Kidney epithelial cell (primary cell): ENCODE results near the gene ASIC3. TPM values are rescaled to one million over a fixed set of nuclear protein-coding genes. Genes with fewer than 3 reads are reported as not detected.
A peak's percentile ranks its signal among the peaks of the same experiment; 100 is the strongest.

Experiments
- DNase-seq: peaks from one replicate; pipeline ENCODE4 v3.0.0-alpha.2; 2010; ENCODE audit warnings: low read depth
- H3K27me3 ChIP-seq: 2 replicates; pipeline ENCODE4 v1.6.0; 2011; ENCODE audit warnings: low read length; ENCODE audit not compliant: control insufficient read depth, insufficient read depth
- H3K36me3 ChIP-seq: 2 replicates; pipeline ENCODE4 v1.5.1; 2011; ENCODE audit warnings: low read length; ENCODE audit not compliant: control insufficient read depth, insufficient read depth
- H3K4me3 ChIP-seq: 2 replicates; pipeline ENCODE4 v1.5.1; 2011; ENCODE audit warnings: low read depth, mild to moderate bottlenecking, control low read depth, low read length
- CTCF ChIP-seq: IDR thresholded peaks from 2 replicates; pipeline ENCODE4 v1.5.1; 2011; ENCODE audit warnings: mild to moderate bottlenecking, moderate library complexity, low read length, control low read depth, inconsistent platforms; ENCODE audit not compliant: insufficient read depth, poor library complexity, severe bottlenecking
- total RNA-seq: library from RNA; depleted of rRNA; stranded (reverse); fragments of >200 nt; gene quantifications from 2 replicates; pipeline ENCODE4 v1.2.3, GENCODE V29; 2015

Gene ASIC3
- total RNA-seq, 1 donor from 2014 or later = 0.04 TPM

- no peak for DNase-seq
- no peaks in the 10 kb centered on the region for H3K27me3 ChIP-seq
- H3K36me3 ChIP-seq = peaks cover 1% of the 10 kb centered on the region
- TF ChIP-seq CTCF = no peak
- peak within 1 kb of the TSS; percentile 81 for H3K4me3 ChIP-seq
Measured at GRCh38 chr7:151085691-151086620, 37.6 kb downstream of the ASIC3 start, which contains the start of gene AGAP3. AGAP3 (plus strand) TSS chr7:151086475; CDS start chr7:151086742, 267 bp downstream.

DNA sequence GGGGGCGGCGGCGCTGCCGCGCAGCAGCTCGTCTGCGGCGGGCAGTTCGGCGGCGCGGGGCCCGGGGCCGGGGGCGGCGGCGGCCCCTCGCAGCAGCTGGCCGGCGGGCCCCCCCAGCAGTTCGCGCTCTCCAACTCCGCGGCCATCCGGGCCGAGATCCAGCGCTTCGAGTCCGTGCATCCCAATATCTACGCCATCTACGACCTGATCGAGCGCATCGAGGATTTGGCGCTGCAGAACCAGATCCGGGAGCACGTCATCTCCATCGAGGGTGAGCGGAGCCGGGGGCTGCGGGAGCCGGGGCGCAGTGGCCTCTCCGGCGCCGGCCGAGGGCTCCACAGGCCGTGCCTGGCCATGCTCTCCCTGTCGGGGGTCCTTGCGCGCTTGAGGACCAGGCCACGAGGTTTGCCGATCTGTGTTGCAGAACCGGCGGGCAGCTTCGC is 38.5 kb downstream of the ASIC3 start:
- no peak for TF ChIP-seq CTCF
- H3K27me3 ChIP-seq = no peaks in the 10 kb centered on the region
- DNase-seq = no peak

GRCh38 chr7:151087245-151088018 is 39.1 kb downstream of the ASIC3 start:
- no peak for TF ChIP-seq CTCF
- DNase-seq = no peak
- H3K36me3 ChIP-seq = peaks cover 1% of the 10 kb centered on the region
- H3K4me3 ChIP-seq = peak overlapping the region; percentile 81
- no peaks in the 10 kb centered on the region for H3K27me3 ChIP-seq

More for the DNA sequence above, 38.5 kb downstream of the ASIC3 start:
- Histone ChIP-seq H3K4me3 (peak overlapping the region; percentile 81), H3K36me3 (peaks cover 1% of the 10 kb centered on the region)

DNA sequence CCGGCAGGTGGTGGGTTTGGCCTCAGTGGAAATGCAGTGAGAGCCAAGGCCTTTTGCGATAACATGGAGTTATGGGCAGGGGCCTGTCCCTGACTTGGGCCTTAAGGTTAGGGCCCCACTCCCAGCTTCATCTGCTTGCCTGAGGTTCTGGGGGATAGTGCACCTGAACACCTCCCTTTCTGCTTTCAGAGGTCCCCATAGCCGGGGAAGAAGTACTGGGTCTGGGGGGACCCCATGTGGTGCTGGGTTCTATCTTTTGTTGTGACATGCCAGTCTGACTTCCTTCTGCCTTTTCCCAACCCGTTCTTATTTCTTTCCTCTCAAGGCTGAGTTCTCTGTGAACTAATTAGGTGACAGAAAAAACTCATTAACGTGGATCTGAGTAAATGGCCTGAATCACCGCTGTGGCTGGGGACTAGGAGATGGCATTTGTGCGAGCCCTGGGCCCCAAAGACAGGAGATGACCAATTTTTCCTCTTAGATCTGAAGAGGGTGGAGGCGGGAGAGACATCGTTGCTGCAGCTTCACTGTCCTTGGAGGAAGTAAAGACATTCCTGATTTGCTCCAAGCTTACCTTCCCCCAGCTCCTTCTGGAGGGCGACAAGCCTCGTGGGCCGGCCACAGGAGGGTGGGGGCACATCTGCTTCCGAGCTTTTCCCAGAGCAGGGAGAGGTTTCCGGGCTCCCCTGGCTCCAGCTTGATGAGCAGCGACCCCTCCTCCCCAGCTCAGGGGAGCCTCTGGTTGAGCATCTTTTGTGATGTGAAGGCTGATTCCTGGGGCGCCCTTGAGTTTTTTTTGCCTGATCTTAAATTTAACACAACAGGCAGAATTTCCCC is 39.9 kb downstream of the ASIC3 start:
- DNase-seq = no peak
- Histone ChIP-seq H3K4me3 (peak overlapping the region; percentile 81), H3K36me3 (peaks cover 1% of the 10 kb centered on the region), H3K27me3 (no peaks in the 10 kb centered on the region)
- no peak for TF ChIP-seq CTCF

DNA sequence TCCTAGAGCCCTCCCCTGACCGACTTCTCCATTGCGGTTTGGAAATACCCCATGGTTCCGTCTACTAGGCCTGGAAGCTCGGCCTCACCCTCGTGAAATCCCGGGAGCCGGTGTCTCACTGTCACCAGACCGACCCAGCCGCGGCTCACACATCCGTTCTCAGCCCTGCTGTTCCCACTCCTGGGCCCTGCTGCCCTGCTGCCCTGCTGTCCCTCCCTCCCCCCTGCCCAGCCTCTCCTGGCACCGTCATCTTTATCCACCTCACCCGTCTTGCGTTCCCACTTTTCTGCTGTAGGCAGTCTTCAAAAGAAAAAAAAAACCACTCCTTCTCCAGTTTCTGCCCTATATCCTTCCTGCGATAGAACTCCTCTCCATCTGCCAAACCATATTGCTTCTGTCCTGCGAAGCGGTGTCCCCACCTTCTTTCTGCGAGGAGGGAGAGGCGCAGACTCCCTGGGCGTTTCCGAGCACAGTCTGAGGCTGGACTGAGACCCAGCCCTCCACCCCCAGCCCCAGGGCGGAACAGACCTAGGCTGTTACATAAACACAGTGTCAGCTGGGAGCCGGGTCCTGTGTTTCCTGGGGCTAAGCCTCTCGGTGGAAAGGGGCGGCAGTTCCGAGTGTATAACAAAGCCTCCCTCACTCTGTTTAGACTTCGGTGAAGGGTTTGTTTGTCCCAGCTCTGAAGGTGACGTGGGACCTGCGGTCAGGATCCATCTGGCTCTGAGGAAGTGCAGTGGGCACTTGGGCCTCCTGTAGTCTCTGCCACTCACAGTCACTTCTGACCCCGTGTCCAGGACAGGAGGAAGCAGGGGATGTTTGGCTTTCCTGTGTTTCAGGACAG is 40.7 kb downstream of the ASIC3 start:
- no peak for TF ChIP-seq CTCF
- no peaks in the 10 kb centered on the region for H3K27me3 ChIP-seq
- no peak for DNase-seq
- peak overlapping the region; percentile 81 for H3K4me3 ChIP-seq
- peaks cover 1% of the 10 kb centered on the region for H3K36me3 ChIP-seq
